Body of pancreas (tissue), 4 donors: Measurements from ENCODE around the gene CCNY. TPM values are rescaled to one million over a fixed set of nuclear protein-coding genes. Genes with fewer than 3 reads are reported as not detected.

ENCODE experiments used
- ATAC-seq: fragments of 150-250 bp; one replicate; pipeline ENCODE4 v1.9.1; 2016
- DNase-seq, 4 donors: peaks; one replicate each; pipeline ENCODE4 v3.0.0-alpha.2; 2019
- H3K27ac ChIP-seq, 4 donors: fragments of 200-600 bp; sonication (generic); 1 replicate in 3 of 4; 2 replicates in 1 of 4; pipeline versions ENCODE4 v1.5.1 to v1.6.1; 2016 to 2019; ENCODE audit warnings: mild to moderate bottlenecking in 1 of 4, mixed read lengths in 1 of 4, moderate library complexity in 1 of 4
- H3K27me3 ChIP-seq, 2 donors: fragments of 200-600 bp; sonication (generic); one replicate each; pipeline ENCODE4 v1.6.0; 2016; ENCODE audit warnings: mild to moderate bottlenecking in 1 of 2
- H3K36me3 ChIP-seq, 2 donors: fragments of 200-600 bp; sonication (generic); replicated peaks in 1 of 2; 2 replicates each; pipeline ENCODE4 v1.5.1; 2016; ENCODE audit warnings: low read depth in 2 of 2; ENCODE audit not compliant: insufficient read depth in 1 of 2
- H3K4me1 ChIP-seq: fragments of 200-600 bp; sonication (generic); one replicate; pipeline ENCODE4 v1.6.0; 2016
- H3K4me3 ChIP-seq, 2 donors: fragments of 200-600 bp; sonication (generic); 1 replicate in 1 of 2; 2 replicates in 1 of 2; pipeline ENCODE4 v1.5.1; 2016 to 2019
- H3K9me3 ChIP-seq, 3 donors: fragments of 200-600 bp; sonication (generic); 1 replicate in 2 of 3; 2 replicates in 1 of 3; pipeline ENCODE4 v1.5.1; 2016
- CTCF ChIP-seq, 7 experiments: fragments of 450-650 bp in 4 of 7; fragments of 200-600 bp in 3 of 7; sonication (generic) in 3 of 7; IDR thresholded peaks; one replicate each; pipeline ENCODE4 v1.5.1; 2016 to 2019; ENCODE audit warnings: antibody characterized with exemption in 7 of 7
- POLR2A ChIP-seq, 3 donors: fragments of 450-650 bp; IDR thresholded peaks; one replicate each; pipeline ENCODE4 v1.6.1; 2016; ENCODE audit warnings: antibody characterized with exemption in 3 of 3, mild to moderate bottlenecking in 2 of 3
- WGBS, 2 donors: methylation state at CpG; one replicate each; pipeline ENCODE4 v1.1.5; 2017; 5-methylcytosine and 5-hydroxymethylcytosine counted together
- intact Hi-C: fragments of 100-400 bp; cut with DNase I; formaldehyde crosslinking; loops from one replicate; pipeline ENCODE4 v1.15.1; 2023
- total RNA-seq, 2 donors: library from RNA; depleted of rRNA; stranded (reverse); fragments of >200 nt; gene quantifications; one replicate each; pipeline ENCODE4 v1.1.0, GENCODE V29; 2016

The CCNY gene
- total RNA-seq, 2 donors from 2014 or later = 9.6 to 18.9 TPM

- no peak overlapping the region for H3K4me3 ChIP-seq
- H3K36me3 ChIP-seq = no peaks in the 10 kb centered on the region
- no peak overlapping the region for H3K27ac ChIP-seq
- 92 to 94% methylated on average over 8 of the region's 8 CpGs for WGBS, 2 donors
- H3K27me3 ChIP-seq = no peaks in the 10 kb centered on the region
- H3K9me3 ChIP-seq = no peaks in the 10 kb centered on the region
- ATAC-seq = no peak
- peaks cover 35% of the 10 kb centered on the region for H3K4me1 ChIP-seq
- intact Hi-C loops = no loop called here
- TF ChIP-seq POLR2A (IDR thresholded peaks at IDR 0.05) (no peak), CTCF (IDR thresholded peaks at IDR 0.05) (no peak)
- no peak for DNase-seq
Observed at GRCh38 chr10:35392482-35393228, 56.3 kb downstream of the CCNY start.

- intact Hi-C loops = no loop called here
- no peak for TF ChIP-seq POLR2A (IDR thresholded peaks at IDR 0.05)
- no peak for TF ChIP-seq CTCF (IDR thresholded peaks at IDR 0.05)
- no peaks in the 10 kb centered on the region for H3K9me3 ChIP-seq
- H3K27ac ChIP-seq = peak overlapping the region in 3 of 4 donors; percentile 18 to 26 (median 23)
- peak in 1 of 4 donors; percentile 28 for DNase-seq
- no peak overlapping the region for H3K4me3 ChIP-seq
- 46% methylated on average over 6 of the region's 6 CpGs for WGBS, 2 donors
- no peaks in the 10 kb centered on the region for H3K27me3 ChIP-seq
- no peak for ATAC-seq
- H3K4me1 ChIP-seq = peaks cover 51% of the 10 kb centered on the region
- no peaks in the 10 kb centered on the region for H3K36me3 ChIP-seq
Observed at GRCh38 chr10:35394411-35394851, 58.1 kb downstream of the CCNY start.

GRCh38 chr10:35394934-35395333 lies 58.6 kb downstream of the CCNY start:
- no peak for ATAC-seq
- no peaks in the 10 kb centered on the region for H3K27me3 ChIP-seq
- no peak for DNase-seq
- H3K4me1 ChIP-seq = peaks cover 52% of the 10 kb centered on the region
- H3K36me3 ChIP-seq = no peaks in the 10 kb centered on the region
- intact Hi-C loops = no loop called here
- H3K4me3 ChIP-seq = no peak overlapping the region
- WGBS, 2 donors = 86 to 90% methylated on average over 3 of the region's 3 CpGs
- TF ChIP-seq CTCF (IDR thresholded peaks at IDR 0.05) (no peak), POLR2A (IDR thresholded peaks at IDR 0.05) (no peak)
- H3K9me3 ChIP-seq = no peaks in the 10 kb centered on the region
- H3K27ac ChIP-seq = peak overlapping the region in 2 of 4 donors; percentile 23 to 26

GRCh38 chr10:35396560-35397434 lies 60.5 kb downstream of the CCNY start:
- TF ChIP-seq CTCF (IDR thresholded peaks at IDR 0.05) (no peak), POLR2A (IDR thresholded peaks at IDR 0.05) (no peak)
- Histone ChIP-seq H3K4me3 (no peak overlapping the region), H3K27ac (no peak overlapping the region), H3K27me3 (no peaks in the 10 kb centered on the region), H3K4me1 (peaks cover 46% of the 10 kb centered on the region), H3K36me3 (no peaks in the 10 kb centered on the region), H3K9me3 (no peaks in the 10 kb centered on the region)
- no peak for ATAC-seq
- intact Hi-C loops = no loop called here
- DNase-seq = no peak
- WGBS, 2 donors = 89 to 91% methylated on average over 4 to 12 of the region's 12 CpGs
